Astrocyte (in vitro differentiated cells and primary cell): ENCODE results near the gene PGM2L1.

Experiments
- CTCF ChIP-seq: IDR thresholded peaks from 2 replicates; pipeline ENCODE4 v1.5.1; 2011; ENCODE audit warnings: low read depth, mild to moderate bottlenecking, inconsistent platforms, low read length, moderate library complexity; ENCODE audit not compliant: insufficient read depth
- EZH2 ChIP-seq: IDR thresholded peaks from 2 replicates; pipeline ENCODE4 v1.6.1; 2012; ENCODE audit warnings: mild to moderate bottlenecking, low read length, inconsistent platforms; ENCODE audit not compliant: insufficient read depth

GRCh38 chr11:74312326-74312725 is 85.9 kb downstream of the PGM2L1 start:
- no peak for TF ChIP-seq CTCF
- TF ChIP-seq EZH2, result no peak
